IPS-20b (cell line): Measurements from ENCODE around the gene CAB39L.

Experiments
- H3K27ac ChIP-seq: one replicate; pipeline ENCODE4 v1.5.1; 2013; ENCODE audit warnings: low read length
- H3K27me3 ChIP-seq: 2 replicates; pipeline ENCODE4 v1.6.1; 2013; ENCODE audit warnings: mild to moderate bottlenecking, low read length, inconsistent platforms; ENCODE audit not compliant: insufficient read depth
- H3K36me3 ChIP-seq: 2 replicates; pipeline ENCODE4 v1.6.1; 2013; ENCODE audit warnings: low read depth, mild to moderate bottlenecking, inconsistent platforms, low read length, moderate library complexity; ENCODE audit not compliant: insufficient read depth
- H3K4me1 ChIP-seq: 2 replicates; pipeline ENCODE4 v1.6.1; 2013; ENCODE audit warnings: mild to moderate bottlenecking, control low read depth, inconsistent platforms, low read length, moderate library complexity; ENCODE audit not compliant: insufficient read depth
- H3K4me3 ChIP-seq: 2 replicates; pipeline ENCODE4 v1.5.1; 2013; ENCODE audit warnings: mild to moderate bottlenecking, low read length, inconsistent platforms
- H3K9ac ChIP-seq: 2 replicates; pipeline ENCODE4 v1.6.1; 2013; ENCODE audit warnings: low read depth, mild to moderate bottlenecking, inconsistent platforms, low read length, moderate library complexity
- H3K9me3 ChIP-seq: 2 replicates; pipeline ENCODE4 v1.6.1; 2013; ENCODE audit warnings: mild to moderate bottlenecking, low read depth, low read length, inconsistent platforms; ENCODE audit not compliant: insufficient read depth

The CAB39L gene

GRCh38 chr13:49443704-49444523 lies at the start of gene CAB39L, which contains the start of gene SETDB2:
TSS of gene CAB39L (minus strand) at chr13:49444064. CDS start at chr13:49382910, 61,154 bp downstream.
TSS of gene SETDB2 (plus strand) at chr13:49444274. CDS start at chr13:49451894, 7,620 bp downstream.
- Histone ChIP-seq H3K36me3 (no peaks in the 10 kb centered on the region), H3K9ac (peak within 1 kb of the TSS; percentile 93), H3K27ac (peak within 1 kb of the TSS; percentile 85), H3K4me1 (peaks cover 4% of the 10 kb centered on the region; the same call in 1 of the 2 replicates), H3K9me3 (no peaks in the 10 kb centered on the region), H3K4me3 (peak within 1 kb of the TSS; percentile 83), H3K27me3 (no peaks in the 10 kb centered on the region)

GRCh38 chr13:49488563-49488962 lies 44.7 kb upstream of the CAB39L start:
- H3K27ac ChIP-seq: no peak overlapping the region
- no peaks in the 10 kb centered on the region for H3K4me1 ChIP-seq
- no peaks in the 10 kb centered on the region for H3K9me3 ChIP-seq
- no peak overlapping the region for H3K4me3 ChIP-seq
- H3K9ac ChIP-seq: no peak overlapping the region
- 0 out of 2 replicates have a peak, but pooled peaks cover 5% of the 10 kb centered on the region for H3K36me3 ChIP-seq
- no peaks in the 10 kb centered on the region for H3K27me3 ChIP-seq

- no peak overlapping the region for H3K4me3 ChIP-seq
- H3K27me3 ChIP-seq: no peaks in the 10 kb centered on the region
- H3K36me3 ChIP-seq: 0 out of 2 replicates have a peak, but pooled peaks cover 9% of the 10 kb centered on the region
- H3K9me3 ChIP-seq: no peaks in the 10 kb centered on the region
- no peaks in the 10 kb centered on the region for H3K4me1 ChIP-seq
- no peak overlapping the region for H3K9ac ChIP-seq
- no peak overlapping the region for H3K27ac ChIP-seq
Observed at GRCh38 chr13:49481788-49482187, 37.9 kb upstream of the CAB39L start.

- Histone ChIP-seq H3K27ac (no peak overlapping the region), H3K4me3 (no peak overlapping the region), H3K9ac (no peak overlapping the region), H3K4me1 (no peaks in the 10 kb centered on the region), H3K9me3 (no peaks in the 10 kb centered on the region), H3K27me3 (no peaks in the 10 kb centered on the region), H3K36me3 (0 out of 2 replicates have a peak, but pooled peaks cover 3% of the 10 kb centered on the region)
Observed at GRCh38 chr13:49476529-49476928, 32.7 kb upstream of the CAB39L start.

DNA sequence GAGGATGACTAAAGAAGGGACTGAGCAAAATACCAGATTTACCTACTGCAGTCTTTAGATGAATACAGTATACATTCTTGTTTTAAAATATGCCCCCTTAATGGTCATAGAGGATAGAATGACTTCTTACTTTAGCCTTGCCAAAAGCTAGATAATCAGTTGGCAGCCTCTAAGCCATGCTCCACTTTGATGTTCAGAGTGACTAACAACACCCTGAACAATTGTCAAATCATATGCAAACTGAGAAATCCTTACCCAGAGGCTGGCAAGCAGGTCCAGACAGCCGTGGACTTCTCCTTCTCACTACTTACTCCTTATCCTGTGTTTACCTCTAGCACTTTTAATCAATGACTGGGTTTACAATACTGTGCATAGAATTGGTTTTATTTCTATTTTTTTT lies 28.3 kb upstream of the CAB39L start:
- no peak overlapping the region for H3K27ac ChIP-seq
- no peak overlapping the region for H3K9ac ChIP-seq
- no peaks in the 10 kb centered on the region for H3K27me3 ChIP-seq
- no peak overlapping the region for H3K4me3 ChIP-seq
- no peaks in the 10 kb centered on the region for H3K9me3 ChIP-seq
- H3K4me1 ChIP-seq: no peaks in the 10 kb centered on the region
- no peaks in the 10 kb centered on the region for H3K36me3 ChIP-seq

- Histone ChIP-seq H3K36me3 (peaks cover 23% of the 10 kb centered on the region), H3K9me3 (peaks cover 25% of the 10 kb centered on the region), H3K27me3 (no peaks in the 10 kb centered on the region), H3K9ac (no peak overlapping the region), H3K4me1 (no peaks in the 10 kb centered on the region), H3K4me3 (no peak overlapping the region), H3K27ac (no peak overlapping the region)
Observed at GRCh38 chr13:49466292-49466838, 22.5 kb upstream of the CAB39L start.

GRCh38 chr13:49464621-49465325 lies 20.9 kb upstream of the CAB39L start:
- H3K9me3 ChIP-seq: peaks cover 25% of the 10 kb centered on the region
- H3K4me1 ChIP-seq: no peaks in the 10 kb centered on the region
- no peaks in the 10 kb centered on the region for H3K27me3 ChIP-seq
- H3K27ac ChIP-seq: no peak overlapping the region
- peaks cover 29% of the 10 kb centered on the region for H3K36me3 ChIP-seq
- H3K9ac ChIP-seq: no peak overlapping the region
- no peak overlapping the region for H3K4me3 ChIP-seq

DNA sequence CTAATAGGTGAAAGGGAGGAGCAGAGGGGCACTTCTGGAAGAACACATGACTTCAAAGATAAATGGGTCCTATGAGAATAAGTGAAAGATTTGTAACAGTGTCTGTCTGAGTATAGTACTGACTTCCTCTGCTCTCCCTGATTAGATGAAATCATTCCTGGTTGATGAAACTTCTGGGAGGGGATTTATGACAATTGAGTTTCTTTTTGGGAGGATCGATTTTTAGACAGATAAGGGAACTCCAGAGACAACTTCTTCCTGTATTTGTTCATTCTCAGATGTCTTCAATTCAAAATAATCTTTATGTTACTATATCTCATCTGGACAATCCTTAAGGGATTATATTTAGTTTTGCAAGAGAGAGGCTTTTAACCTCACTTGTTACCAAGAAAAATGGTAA lies 20.2 kb upstream of the CAB39L start:
- Histone ChIP-seq H3K36me3 (peaks cover 29% of the 10 kb centered on the region), H3K27ac (no peak overlapping the region), H3K9me3 (peaks cover 25% of the 10 kb centered on the region), H3K4me3 (no peak overlapping the region), H3K4me1 (no peaks in the 10 kb centered on the region), H3K9ac (no peak overlapping the region), H3K27me3 (no peaks in the 10 kb centered on the region)

DNA sequence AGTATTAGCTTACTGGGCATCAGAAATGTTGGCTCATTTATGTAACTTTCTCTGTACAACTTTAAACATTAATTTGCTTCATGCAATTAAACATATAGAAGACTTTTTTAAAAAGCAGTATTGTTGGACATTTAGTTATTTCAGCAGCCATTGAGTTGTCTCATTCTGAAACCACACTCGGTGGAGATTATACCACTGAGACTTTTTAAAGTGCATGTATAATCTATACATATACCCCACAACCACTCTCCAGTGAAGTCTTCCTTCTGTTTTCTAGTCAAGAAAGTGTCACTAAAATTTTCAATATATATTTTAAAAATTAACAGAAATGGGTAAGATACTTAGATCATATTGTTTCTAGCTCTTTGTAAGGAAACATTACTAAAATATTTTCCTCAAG lies 15.7 kb upstream of the CAB39L start:
- Histone ChIP-seq H3K4me3 (no peak overlapping the region), H3K36me3 (peaks cover 29% of the 10 kb centered on the region), H3K27ac (no peak overlapping the region), H3K9me3 (peaks cover 25% of the 10 kb centered on the region), H3K27me3 (no peaks in the 10 kb centered on the region), H3K4me1 (no peaks in the 10 kb centered on the region), H3K9ac (no peak overlapping the region)

GRCh38 chr13:49457221-49457620 lies 13.4 kb upstream of the CAB39L start:
- peaks cover 15% of the 10 kb centered on the region for H3K36me3 ChIP-seq
- H3K4me3 ChIP-seq: no peak overlapping the region
- H3K4me1 ChIP-seq: no peaks in the 10 kb centered on the region
- no peak overlapping the region for H3K27ac ChIP-seq
- H3K27me3 ChIP-seq: no peaks in the 10 kb centered on the region
- no peak overlapping the region for H3K9ac ChIP-seq
- peaks cover 4% of the 10 kb centered on the region; the same call in 1 of the 2 replicates for H3K9me3 ChIP-seq

GRCh38 chr13:49456156-49456555 lies 12.3 kb upstream of the CAB39L start:
- peaks cover 4% of the 10 kb centered on the region; the same call in 1 of the 2 replicates for H3K36me3 ChIP-seq
- no peaks in the 10 kb centered on the region for H3K4me1 ChIP-seq
- no peaks in the 10 kb centered on the region for H3K27me3 ChIP-seq
- H3K4me3 ChIP-seq: no peak overlapping the region
- H3K27ac ChIP-seq: no peak overlapping the region
- no peaks in the 10 kb centered on the region for H3K9me3 ChIP-seq
- H3K9ac ChIP-seq: no peak overlapping the region
